ENCODE results near the gene HCRTR1.

GRCh38 chr1:31584869-31585735 is 32.4 kb upstream of the HCRTR1 start:
- TF ChIP-seq CTCF (IDR thresholded peaks at IDR 0.05) (no peak), POLR2A (IDR thresholded peaks at IDR 0.05) (no peak)

All from tibial nerve (tissue), 3 donors.